HG03066 (cell line): ENCODE data around the gene CXCL14.
A peak's percentile ranks its signal among the peaks of the same experiment; 100 is the strongest.

Source experiments
- ATAC-seq: cut with Tn5 transposase; IDR thresholded peaks from one replicate; pipeline ENCODE4 v1.9.1; 2021; ENCODE audit warnings: low read depth; ENCODE audit not compliant: unreplicated experiment

CXCL14 gene

DNA sequence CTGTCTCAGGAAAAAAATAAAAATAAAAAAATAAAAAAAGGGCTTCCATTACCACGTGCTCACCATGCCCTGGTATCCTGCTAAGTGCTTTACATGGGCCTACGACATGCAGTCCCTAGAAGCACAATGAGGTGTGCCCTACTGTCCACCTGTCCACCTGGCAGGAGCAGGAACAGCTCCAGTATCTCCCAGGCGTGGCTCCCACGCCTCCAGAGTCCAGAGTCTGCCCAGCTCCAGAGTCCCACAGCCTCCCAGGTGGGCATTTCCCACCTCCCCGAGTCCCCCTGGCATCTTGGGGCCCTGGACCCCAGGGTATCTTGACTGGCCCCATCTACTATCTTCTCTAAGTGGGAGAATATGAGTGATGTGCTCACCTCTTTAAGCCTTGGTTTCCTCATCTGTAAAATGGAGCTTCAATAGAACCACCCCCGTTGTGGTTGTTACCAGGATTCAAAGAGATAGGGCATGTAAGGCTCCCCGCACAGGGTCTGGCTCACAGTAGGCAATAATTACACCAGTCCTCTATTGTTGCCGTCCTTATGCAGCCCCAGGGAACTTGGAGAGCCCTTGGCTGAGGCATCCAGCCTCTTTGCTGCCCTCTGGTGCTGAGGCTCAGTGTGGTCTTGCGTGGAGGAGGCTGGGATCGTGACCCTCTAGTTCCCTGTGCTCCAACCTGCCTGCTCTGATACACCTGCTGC, 8.9 kb downstream of the CXCL14 start:
- no peak for ATAC-seq

- no peak for ATAC-seq
These were observed 9.8 kb downstream of the CXCL14 start for GRCh38 chr5:135568923-135569360.

GRCh38 chr5:135568246-135568645, 10.5 kb downstream of the CXCL14 start:
- ATAC-seq, result no peak

DNA sequence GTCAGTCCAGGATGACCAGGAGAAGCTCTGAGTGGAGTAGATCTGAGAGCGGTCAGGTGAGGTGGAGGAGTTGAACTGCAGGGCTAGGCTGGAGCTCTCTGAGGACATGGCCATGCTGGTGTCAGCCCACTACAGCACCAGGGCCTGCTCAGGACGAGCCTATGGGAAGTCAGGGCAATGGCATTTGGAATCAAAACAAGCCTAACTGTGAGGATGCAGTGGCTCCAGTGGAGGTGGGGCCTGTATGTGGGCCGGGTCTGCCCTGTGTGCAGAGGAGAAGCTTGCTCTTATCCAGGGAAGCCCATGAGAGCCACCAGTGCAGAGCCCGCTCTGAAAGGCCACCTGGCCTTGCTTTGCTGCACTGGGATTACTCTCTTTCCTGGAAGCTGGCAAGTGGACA, 11.1 kb downstream of the CXCL14 start:
- ATAC-seq, result no peak

DNA sequence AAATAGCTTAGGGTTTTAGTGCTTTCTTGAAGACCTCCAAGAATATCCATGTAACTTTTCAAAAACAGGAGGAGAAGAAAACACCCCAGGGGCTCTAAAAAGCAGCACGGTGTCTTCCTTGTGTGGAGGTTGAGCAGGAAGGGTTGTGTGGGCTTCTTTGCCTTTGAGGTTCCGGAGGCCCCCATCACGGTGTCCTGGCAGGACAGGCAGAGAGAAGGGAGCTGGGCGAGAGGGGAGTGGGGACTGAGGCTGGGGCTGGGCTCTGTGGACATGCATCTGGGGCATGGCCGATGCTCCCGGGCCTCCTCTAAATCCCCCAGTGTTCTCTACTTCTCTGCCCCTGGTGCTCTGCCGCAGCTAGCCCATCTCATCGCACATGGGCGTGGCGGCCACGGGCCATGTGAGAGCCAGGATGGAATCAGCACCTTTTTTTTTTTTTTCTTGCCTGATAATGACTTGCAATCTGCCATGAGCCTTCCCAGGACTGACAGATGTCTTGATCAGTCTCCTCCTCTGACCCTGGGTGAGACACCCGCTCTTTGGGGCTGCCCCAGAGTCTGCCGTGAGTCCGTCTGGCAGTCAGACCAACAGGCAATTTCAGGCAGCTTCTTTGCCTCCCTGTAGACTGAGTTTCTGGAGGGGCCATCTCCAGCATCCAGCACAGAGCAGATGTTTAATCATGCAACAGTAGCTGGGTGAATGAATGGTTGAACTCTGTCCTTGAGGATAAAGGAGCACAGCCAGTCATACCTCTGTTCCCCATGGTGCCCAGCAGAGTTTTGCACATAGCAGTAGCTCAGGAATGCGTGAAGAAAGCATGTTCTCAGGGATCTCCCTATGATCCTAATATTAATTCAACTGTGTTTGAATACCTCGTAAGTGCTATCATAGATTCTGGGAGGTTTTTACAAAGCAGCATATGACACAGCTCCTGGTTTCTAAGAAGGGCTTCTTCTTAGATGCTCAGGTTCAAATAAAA, 12.1 kb downstream of the CXCL14 start:
- no peak for ATAC-seq

DNA sequence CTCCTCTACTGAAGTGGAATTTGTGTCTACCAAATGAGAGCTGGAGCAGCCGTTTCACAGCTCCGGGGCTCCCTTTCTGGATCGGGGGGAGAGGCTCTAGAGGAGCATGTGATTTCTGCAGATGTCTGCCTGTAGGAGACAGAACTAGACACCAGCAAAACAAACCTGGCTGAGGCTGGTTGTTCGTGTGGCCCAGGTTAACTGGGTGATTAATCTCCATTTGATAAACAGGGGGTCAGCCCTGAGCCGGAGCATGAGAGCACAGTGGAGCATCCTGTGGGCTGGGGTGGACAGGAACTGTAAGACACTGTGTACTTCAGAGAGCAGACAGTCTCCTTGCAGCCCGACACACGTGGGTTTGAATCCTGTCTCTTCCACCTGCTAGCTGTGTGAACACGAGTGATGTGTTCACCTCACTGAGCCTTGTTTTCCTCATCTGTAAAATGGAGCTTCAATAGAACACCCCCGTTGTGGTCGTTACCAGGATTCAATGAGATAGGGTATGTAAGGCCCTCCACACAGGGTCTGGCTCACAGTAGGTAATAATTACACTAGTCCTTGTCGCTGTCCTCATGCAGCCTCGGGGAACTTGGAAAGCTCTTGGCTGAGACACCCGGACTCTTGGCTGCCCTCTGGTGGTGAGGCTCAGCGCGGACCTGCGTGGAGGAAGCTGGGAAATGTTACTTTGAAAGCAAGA, 12.9 kb downstream of the CXCL14 start:
- no peak for ATAC-seq

GRCh38 chr5:135565266-135565665, 13.5 kb downstream of the CXCL14 start:
- ATAC-seq, result no peak

DNA sequence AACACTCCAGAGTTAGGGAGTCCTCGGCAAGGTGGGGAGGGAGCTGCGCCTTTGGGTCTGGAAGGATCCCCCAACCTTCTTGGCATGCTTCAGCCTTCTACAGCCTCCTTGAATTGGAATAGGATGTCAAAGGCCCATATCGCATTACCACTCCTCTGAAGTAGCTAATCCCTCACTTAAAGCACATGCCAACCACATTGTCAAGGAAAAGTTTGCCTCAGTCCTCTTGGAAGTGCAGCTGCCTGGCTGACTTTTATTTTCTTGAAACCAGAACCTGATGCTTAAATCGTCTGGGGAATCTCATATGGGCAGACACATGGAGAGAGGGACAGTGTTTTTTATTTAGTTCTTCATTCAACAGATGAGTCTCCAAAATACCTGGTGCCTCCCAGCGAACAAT, 14.5 kb downstream of the CXCL14 start:
- ATAC-seq, result no peak

DNA sequence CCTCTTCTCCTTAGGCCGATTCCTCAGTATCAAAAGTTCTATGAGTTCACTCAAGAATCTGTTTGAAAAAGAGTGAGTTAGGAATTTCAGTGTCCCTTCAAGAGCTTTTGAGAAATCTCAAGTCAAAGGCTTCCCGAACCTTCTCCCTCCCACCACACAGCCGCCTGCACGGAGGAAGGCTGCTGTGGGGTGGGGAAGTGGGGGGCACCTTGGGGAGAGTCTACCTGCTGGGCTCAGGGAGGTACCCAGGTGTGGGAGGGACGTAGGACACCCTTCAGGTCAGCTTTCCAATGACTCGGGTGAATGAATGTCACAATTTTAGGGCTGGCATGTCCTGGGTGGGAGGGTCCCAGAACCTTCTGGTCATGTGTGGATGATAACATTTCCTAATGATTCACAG, 17.5 kb downstream of the CXCL14 start:
- ATAC-seq, result no peak

DNA sequence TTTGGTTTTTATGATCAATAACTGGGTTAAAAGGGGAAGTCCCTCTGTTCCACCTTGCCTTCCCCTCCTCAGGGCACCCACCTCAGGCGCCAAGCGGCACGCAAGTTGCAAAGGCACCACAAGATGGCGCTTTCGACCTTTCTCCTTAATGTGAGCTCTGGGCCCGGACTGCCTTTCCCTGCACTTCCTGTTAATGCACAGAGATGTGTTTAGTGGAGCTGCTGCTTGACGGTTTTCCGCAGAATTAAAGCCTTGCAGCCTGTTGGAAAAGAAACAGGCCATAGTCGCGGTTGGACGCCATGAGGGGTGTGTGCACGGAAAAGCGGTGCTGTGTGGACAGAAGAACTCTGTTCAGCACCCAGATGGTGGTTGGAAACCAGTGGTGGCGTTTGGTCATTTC, 17.9 kb downstream of the CXCL14 start:
- peak; percentile 95 for ATAC-seq

DNA sequence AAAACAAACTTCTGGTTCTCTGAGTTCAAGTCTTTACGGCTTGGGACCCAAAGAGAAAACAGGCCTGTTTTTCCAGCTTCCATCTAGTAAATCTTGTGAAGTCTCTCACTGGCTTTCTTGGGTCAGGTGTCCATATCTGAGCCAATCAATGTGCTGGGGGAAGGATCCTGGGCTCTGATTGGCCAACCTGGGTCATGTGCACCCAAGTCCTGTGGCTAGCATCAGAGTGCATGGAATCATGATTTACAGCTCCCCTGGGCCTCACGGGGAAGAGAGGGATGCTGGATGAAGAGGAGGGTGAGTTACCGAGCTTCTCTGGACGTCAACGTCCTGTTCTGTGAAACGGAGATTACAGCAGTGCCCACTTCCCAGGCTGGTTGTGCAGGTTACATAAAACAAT, 19.4 kb downstream of the CXCL14 start:
- no peak for ATAC-seq

DNA sequence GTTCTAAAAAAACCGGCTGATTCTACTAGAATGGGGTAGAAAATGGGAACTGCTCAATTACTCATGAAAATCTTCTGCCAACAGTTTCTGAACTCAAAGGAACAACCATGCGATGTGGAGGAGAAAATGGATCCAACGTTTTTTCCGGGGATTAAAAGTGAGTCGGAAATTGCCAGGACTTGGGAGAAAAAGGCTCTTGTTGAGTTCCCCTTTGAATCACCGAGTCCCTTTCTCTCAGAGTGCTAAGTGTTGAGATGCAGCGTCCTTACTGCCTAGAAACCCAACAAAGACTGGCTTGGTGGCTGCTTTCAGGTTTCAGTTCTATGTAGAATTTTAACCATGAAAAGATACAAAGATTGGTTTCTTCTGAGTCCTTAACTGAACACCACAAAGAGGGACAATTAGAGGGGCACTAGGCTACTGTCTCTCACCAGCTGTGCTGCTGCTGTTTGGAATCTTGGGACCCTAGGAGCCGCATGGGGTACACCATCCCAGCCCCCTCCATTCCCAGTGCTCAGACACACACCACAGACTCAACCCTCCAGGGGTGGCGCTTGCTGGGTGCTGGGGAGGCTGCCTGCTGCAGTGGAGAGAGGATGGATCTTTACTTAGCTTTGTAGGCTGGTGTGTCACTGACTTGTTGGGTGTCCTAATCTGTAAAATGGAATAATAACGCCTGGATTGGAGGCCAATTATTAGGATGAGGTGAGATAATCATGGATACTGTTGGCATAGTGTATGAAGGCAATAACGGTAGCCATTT, 21.5 kb downstream of the CXCL14 start:
- ATAC-seq, result no peak

GRCh38 chr5:135556620-135557019, 22.2 kb downstream of the CXCL14 start:
- ATAC-seq, result no peak

GRCh38 chr5:135555530-135555929, 23.3 kb downstream of the CXCL14 start:
- ATAC-seq, result no peak

DNA sequence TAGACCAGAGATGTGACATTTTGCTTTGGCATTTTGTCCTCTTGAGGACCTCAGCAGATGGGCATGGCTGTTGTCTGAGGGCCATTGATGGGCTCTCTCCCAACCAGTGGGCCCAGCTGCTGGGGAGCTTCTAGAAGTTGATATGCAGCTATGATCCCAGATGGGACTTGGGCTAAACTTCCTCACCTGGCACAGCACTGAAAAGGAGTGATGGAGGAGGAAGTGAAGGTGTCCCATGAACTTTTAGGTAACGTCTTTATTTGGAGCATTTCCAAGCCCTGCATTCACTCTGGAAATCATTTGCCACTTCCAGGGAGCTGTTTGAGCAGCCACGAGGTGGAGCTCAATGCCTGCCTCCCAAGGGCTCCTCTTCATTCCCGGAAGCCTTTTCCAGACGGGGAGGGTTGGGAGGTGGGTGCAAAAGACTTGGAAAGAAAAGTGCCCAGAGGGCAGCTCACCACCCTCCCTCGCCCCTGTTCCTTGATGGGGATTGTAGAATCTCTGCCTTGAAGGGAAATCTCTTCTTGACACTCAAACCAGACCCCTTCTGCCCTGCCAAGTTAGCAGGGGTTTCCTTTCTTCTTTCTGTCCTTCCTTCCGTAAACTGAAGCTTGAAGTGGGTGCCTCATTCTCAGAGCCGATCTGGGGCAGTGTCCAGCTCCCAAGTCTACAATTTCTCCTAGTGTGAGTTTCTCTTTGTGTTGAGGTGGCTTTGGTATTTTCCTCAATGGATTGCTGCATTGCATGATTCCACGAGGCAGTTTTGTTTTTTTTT, 24.9 kb downstream of the CXCL14 start:
- ATAC-seq, result no peak

- ATAC-seq, result no peak
These were observed 27.0 kb downstream of the CXCL14 start for GRCh38 chr5:135551593-135552447.

GRCh38 chr5:135549413-135549812, 29.4 kb downstream of the CXCL14 start:
- no peak for ATAC-seq

DNA sequence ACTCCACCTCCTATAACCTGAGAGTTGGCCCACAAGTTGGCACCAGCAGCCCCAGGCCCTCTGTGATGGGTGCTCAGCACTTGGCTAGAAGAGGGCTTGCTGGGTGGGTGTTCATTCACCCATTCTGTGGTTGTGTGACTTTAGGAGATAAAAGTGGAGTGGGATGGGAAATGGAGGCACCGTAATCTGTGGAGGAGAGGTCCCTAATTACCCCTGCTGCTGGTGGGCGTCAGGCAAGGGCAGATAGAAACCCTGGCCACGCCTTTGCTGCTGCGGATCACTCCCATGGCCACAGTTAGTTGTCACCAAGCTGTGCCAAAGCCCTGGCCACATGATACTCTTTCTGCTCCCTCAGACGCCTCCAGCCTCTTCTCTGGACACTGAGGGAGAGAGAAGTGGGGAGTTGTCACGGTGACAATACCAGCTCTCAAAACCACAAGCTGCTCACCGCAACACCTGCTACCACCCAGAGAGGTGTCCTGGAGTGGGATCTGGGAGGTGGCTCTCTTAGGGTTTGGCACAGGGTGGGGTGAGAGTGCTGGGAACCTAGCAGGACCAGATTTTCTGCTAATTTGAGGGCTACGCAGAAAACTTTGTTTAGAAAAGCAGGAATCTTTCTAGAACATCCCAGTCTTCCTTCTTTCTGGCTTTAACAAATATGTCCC, 31.1 kb downstream of the CXCL14 start:
- ATAC-seq, result no peak
